ENCODE measurements around the gene TBRG4. TPM values are rescaled to one million over a fixed set of nuclear protein-coding genes. Genes with fewer than 3 reads are reported as not detected.
A peak's percentile ranks its signal among the peaks of the same experiment; 100 is the strongest.

Gene TBRG4
- total RNA-seq, 4 donors from 2014 or later: 83.4 to 140 (median 105) TPM

DNA sequence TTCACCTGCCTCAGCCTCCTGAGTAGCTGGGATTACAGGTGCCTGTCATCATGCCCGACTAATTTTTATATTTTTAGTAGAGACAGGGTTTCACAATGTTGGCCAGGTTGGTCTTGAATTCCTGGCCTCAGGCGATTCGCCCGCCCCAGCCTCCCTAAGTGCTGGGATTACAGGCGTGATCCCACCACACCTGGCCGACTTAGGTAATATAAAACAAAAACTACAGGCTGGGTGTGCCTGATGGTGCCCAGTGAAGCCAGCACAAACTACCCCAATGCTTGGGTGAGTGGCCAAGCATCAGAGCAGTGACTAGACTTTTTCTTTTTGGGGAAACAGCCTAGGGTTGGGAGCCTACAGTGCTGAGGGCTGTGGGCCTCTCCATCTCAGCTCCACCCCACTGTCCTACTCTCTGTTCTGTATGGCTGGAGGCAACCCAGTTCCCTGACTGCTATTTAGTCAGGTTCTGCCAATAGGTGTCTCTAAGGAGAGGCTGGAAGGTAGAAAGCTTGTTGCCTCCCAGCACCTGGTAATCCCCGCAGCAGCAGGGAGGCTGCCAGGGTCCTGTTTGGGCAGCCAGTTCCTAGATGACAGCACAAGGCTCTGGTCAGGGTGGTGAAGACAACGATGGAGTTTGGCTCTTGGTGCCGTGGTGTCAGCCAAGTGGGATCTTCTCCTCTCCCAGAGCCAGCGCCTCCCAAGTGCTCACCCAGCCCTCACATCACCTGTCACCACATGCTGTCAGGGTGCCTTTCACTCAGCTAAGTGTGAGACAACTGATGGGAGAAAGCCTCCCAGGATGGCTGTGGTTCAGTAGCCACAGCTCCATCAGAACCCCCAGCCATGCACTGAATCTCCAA, 12.3 kb downstream of the TBRG4 start:
- Histone ChIP-seq H3K27ac (no peak overlapping the region), H3K36me3 (peaks cover 0 to 50% (median 30%) of the 10 kb centered on the region in 4 donors), H3K4me1 (no peaks in the 10 kb centered on the region), H3K9me3 (no peaks in the 10 kb centered on the region), H3K4me3 (no peak overlapping the region), H3K27me3 (no peaks in the 10 kb centered on the region)
- intact Hi-C loops (cut with DNase I; ENCODE audit: low total_unique reads) (no loop called here), in situ Hi-C loops (cut with MboI; ENCODE audit: low pct_ligation_motif_present in 1 of 4, low pct_unique_long_range_greater_than_20kb in 1 of 4, low sequenced_read_pairs in 3 of 4) (no loop called here)
- 84% methylated on average over 10 of the region's 10 CpGs; no CpG with 5 or more reads in 1 of the 2 donors for WGBS, 2 donors (ENCODE audit: low coverage in 1 of 2)
- TF ChIP-seq POLR2AphosphoS5 (IDR thresholded peaks at IDR 0.05) (no peak), EP300 (IDR thresholded peaks at IDR 0.05; ENCODE audit: low read depth) (no peak)
- TF ChIP-seq, protein P1, sequence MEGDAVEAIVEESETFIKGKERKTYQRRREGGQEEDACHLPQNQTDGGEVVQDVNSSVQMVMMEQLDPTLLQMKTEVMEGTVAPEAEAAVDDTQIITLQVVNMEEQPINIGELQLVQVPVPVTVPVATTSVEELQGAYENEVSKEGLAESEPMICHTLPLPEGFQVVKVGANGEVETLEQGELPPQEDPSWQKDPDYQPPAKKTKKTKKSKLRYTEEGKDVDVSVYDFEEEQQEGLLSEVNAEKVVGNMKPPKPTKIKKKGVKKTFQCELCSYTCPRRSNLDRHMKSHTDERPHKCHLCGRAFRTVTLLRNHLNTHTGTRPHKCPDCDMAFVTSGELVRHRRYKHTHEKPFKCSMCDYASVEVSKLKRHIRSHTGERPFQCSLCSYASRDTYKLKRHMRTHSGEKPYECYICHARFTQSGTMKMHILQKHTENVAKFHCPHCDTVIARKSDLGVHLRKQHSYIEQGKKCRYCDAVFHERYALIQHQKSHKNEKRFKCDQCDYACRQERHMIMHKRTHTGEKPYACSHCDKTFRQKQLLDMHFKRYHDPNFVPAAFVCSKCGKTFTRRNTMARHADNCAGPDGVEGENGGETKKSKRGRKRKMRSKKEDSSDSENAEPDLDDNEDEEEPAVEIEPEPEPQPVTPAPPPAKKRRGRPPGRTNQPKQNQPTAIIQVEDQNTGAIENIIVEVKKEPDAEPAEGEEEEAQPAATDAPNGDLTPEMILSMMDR (IDR thresholded peaks at IDR 0.05): no peak
- DNase-seq: no peak

DNA sequence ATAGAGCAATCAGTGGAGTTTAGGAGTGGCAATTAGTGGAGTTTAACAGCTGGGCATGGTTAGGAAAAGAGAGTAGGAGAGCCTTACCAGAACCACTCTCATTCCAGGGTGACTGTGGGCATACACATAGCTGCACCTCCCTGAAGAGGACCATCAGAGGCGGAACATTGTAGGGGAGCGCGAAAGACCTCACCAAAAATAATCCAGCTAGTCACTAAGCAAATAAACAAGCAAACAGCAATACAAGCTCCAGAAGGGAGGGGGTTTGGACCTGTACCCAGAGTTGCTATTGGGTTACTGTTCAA, 18.6 kb downstream of the TBRG4 start:
- TF ChIP-seq, protein P1 (IDR thresholded peaks at IDR 0.05): no peak
- TF ChIP-seq POLR2AphosphoS5 (IDR thresholded peaks at IDR 0.05) (no peak), EP300 (IDR thresholded peaks at IDR 0.05; ENCODE audit: low read depth) (no peak), POLR2A (IDR thresholded peaks at IDR 0.05) (no peak)
- in situ Hi-C loops (cut with MboI; ENCODE audit: low pct_ligation_motif_present in 1 of 4, low pct_unique_long_range_greater_than_20kb in 1 of 4, low sequenced_read_pairs in 3 of 4): no loop called here
- H3K27me3 ChIP-seq: peaks cover 19% of the 10 kb centered on the region
- H3K4me1 ChIP-seq: peaks cover 0 to 12% (median 3%) of the 10 kb centered on the region in 4 donors
- WGBS, 2 donors (ENCODE audit: low coverage in 1 of 2): 48 to 73% methylated on average over 3 of the region's 3 CpGs
- H3K9me3 ChIP-seq: no peaks in the 10 kb centered on the region
- no peak for DNase-seq
- no peaks in the 10 kb centered on the region for H3K36me3 ChIP-seq
- intact Hi-C loops (cut with DNase I; ENCODE audit: low total_unique reads): no loop called here
- H3K4me3 ChIP-seq: no peak overlapping the region
- no peak overlapping the region for H3K27ac ChIP-seq

DNA sequence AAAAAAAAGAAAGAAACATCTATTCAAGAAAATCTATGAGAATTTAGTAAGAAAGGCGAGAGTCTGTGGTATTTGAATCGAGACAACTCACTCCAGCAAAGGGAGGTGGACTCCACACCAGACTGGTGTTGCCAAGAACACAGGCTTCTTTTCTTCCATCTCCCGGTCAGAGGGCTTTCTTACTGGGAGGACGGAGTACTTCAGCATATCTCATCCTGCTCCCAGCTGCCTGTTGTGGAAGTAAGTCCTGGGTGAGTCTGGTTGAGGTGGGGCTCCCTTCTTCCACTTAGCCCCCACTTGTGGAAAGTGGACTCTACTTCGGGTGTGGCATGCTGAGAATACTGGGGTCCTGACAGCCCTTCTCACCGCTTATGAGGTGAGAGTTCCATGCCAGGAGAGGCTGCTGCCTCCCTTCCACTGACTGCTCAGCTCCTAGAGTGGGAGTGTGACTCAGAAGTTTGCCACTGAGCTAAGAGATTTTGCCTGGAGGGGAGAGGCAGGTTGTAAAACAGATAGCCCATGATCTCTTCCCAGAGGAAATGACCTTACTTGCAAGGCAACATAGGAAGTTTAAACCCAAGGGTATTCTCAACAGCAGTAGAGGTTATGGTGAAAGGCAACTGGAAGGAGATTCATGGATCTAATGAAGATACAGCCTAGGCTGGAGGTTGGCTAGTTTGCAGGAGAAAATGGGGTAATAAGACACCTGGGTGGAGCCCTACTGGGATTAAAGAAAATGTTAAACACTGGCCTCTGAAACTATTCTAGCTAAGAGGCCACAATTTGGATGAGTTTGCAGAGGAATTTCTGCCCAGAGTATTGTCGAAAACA, 19.2 kb downstream of the TBRG4 start:
- H3K4me1 ChIP-seq: peaks cover 0 to 12% (median 3%) of the 10 kb centered on the region in 4 donors
- intact Hi-C loops (cut with DNase I; ENCODE audit: low total_unique reads): no loop called here
- peaks cover 19% of the 10 kb centered on the region for H3K27me3 ChIP-seq
- no peak overlapping the region for H3K4me3 ChIP-seq
- TF ChIP-seq POLR2AphosphoS5 (IDR thresholded peaks at IDR 0.05): no peak
- TF ChIP-seq EP300 (IDR thresholded peaks at IDR 0.05; ENCODE audit: low read depth): no peak
- TF ChIP-seq, protein P1 (IDR thresholded peaks at IDR 0.05): no peak
- no peak for TF ChIP-seq POLR2A (IDR thresholded peaks at IDR 0.05)
- H3K27ac ChIP-seq: no peak overlapping the region
- in situ Hi-C loops (cut with MboI; ENCODE audit: low pct_ligation_motif_present in 1 of 4, low pct_unique_long_range_greater_than_20kb in 1 of 4, low sequenced_read_pairs in 3 of 4): no loop called here
- WGBS, 2 donors (ENCODE audit: low coverage in 1 of 2): 67 to 68% methylated on average over 3 to 7 of the region's 7 CpGs
- DNase-seq: no peak
- no peaks in the 10 kb centered on the region for H3K36me3 ChIP-seq
- H3K9me3 ChIP-seq: no peaks in the 10 kb centered on the region

DNA sequence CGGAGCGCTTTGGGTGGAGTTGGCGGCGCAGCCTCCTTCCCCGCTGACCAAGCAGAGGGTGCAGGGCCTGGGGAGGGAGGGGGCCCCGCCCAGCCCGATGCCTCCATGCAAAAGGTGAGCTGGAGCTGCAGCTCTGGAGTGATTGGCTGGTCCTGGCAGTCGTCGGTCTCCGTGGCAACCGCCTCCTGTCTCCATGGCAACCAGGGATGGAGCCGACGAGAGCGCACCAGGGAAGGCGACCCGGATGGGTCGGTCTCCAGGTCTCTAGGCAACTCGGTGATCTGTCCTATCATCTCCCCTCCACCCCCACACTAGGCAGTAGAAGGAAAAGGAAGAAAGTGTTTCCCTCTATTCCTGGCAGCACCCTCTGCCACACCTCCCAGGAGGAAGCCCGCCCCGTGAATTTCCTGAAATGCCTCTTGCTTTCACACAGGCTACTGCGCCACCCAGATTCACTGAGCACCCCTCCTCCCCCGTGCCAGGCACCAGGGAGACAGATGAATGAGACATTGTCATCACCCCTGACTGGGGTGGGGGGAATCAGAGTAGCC, 22.1 kb downstream of the TBRG4 start:
- no peaks in the 10 kb centered on the region for H3K9me3 ChIP-seq
- peak overlapping the region; percentile 39 to 83 (median 60) for H3K27ac ChIP-seq
- WGBS, 2 donors (ENCODE audit: low coverage in 1 of 2): 6% methylated on average over 22 of the region's 22 CpGs; no CpG with 5 or more reads in 1 of the 2 donors
- TF ChIP-seq, protein P1 (IDR thresholded peaks at IDR 0.05): no peak
- no peak for TF ChIP-seq POLR2A (IDR thresholded peaks at IDR 0.05)
- TF ChIP-seq EP300 (IDR thresholded peaks at IDR 0.05; ENCODE audit: low read depth): no peak
- no peak for TF ChIP-seq POLR2AphosphoS5 (IDR thresholded peaks at IDR 0.05)
- peak; percentile 55 for DNase-seq
- peak overlapping the region; percentile 21 to 54 (median 39) for H3K4me3 ChIP-seq
- H3K27me3 ChIP-seq: peaks cover 19% of the 10 kb centered on the region
- in situ Hi-C loops (cut with MboI; ENCODE audit: low pct_ligation_motif_present in 1 of 4, low pct_unique_long_range_greater_than_20kb in 1 of 4, low sequenced_read_pairs in 3 of 4): no loop called here
- intact Hi-C loops (cut with DNase I; ENCODE audit: low total_unique reads): no loop called here
- peaks cover 0 to 12% (median 3%) of the 10 kb centered on the region in 4 donors for H3K4me1 ChIP-seq
- no peaks in the 10 kb centered on the region for H3K36me3 ChIP-seq
